ENCODE data around the gene CSNK1G1.
"Not testable (repeated sequence)": the region's sequence is repeated elsewhere in the genome, so short reads cannot be mapped to it uniquely, and the experiment has no call there.

CSNK1G1 gene

DNA sequence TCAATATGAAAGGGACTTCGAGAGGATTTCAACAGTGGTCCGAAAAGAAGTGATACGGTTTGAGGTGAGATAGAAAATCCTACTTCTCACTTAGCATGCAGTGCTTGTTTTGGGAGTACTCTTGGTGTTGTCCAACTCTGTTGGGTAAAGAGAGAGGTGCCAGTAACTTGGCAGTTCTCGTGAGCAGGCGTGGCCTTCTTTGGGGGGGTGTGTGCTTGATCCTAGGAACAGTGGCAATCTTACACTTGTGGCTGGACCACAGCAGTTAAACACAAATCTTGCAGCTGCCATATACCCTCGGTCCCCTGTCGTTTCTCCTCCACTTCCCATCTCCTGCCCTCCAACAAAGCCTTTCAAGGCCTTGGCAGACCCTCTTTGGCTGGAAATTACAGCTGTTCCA, 219.6 kb downstream of the CSNK1G1 start:
- DNase-seq (ENCODE audit: low spot score): no peak
- FAIRE-seq: no peak

DNA sequence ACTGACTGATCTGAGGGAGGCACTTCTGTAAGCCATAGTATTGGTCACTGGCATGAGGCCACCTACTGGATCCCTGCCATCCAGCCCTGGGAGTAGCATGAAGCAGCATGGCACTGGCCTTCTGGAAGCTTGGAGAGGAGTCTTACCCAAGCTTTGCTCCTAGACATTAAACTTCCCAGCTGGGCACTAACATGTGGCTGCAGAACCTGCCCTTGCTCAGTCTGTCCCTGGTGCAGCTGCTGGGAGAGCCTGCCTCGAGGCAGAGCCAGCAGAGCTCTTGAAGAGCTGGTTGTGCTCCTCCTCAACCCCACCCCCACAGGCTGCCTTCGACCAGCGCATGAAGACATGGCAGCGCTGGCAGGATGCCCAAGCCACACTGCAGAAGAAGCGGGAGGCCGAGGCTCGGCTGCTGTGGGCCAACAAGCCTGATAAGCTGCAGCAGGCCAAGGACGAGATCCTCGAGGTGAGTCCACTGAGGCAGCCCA, 221.6 kb downstream of the CSNK1G1 start:
- FAIRE-seq (no peak), DNase-seq (ENCODE audit: low spot score) (no peak)

DNA sequence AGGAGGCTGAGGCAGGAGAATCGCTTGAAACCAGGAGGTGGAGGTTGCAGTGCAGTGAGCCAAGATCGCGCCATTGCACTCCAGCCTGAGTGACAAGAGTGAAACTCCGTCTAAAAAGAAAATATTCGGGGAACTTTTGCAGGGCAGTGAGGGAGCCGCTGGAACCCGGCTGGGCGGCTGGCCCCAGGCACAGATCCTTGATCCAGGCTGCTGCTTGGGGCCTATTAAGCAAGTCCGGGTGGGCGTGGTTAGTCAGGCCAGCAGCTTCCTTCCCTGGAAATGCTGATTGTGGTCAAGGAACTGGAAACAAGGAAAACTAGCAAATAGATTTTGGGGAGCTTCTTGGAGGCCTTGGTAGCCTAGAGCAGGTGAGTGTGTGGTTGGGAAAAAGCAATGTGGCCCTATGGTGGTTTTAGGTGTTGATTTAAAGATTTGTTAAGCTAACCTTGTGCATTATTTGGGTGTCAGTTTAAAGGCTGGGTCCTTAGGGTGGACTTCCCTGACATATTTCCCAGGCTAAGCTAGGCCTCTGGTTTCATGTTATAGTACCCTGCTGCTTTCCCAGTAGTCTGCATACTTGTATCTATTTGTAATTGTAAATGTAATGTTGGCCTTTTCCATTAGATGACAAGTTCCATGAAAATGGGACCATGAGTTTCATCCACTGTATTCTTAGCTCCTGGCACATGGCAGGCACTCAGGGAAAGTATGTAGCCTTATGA, 222.2 kb downstream of the CSNK1G1 start:
- DNase-seq (ENCODE audit: low spot score) (no peak), FAIRE-seq (no peak)

- DNase-seq (ENCODE audit: low spot score) (no peak), FAIRE-seq (no peak)
Observed at GRCh38 chr15:64132217-64132616, 223.8 kb downstream of the CSNK1G1 start.

DNA sequence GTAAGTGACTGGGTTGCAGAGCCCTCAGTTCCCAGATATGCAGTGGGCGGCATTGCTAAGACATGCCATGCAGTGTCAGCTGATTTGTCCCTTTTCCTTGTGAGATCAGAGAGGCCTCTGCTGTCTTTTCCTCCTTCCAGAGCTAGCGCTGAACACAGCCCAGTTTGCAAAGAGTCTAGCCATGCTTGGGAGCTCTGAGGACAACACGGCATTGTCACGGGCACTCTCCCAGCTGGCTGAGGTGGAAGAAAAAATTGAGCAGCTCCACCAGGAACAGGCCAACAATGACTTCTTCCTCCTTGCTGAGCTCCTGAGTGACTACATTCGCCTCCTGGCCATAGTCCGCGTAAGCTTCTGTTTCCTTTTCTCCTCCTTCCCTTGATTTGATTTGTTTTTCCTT, 224.4 kb downstream of the CSNK1G1 start:
- DNase-seq (ENCODE audit: low spot score): no peak
- no peak for FAIRE-seq

DNA sequence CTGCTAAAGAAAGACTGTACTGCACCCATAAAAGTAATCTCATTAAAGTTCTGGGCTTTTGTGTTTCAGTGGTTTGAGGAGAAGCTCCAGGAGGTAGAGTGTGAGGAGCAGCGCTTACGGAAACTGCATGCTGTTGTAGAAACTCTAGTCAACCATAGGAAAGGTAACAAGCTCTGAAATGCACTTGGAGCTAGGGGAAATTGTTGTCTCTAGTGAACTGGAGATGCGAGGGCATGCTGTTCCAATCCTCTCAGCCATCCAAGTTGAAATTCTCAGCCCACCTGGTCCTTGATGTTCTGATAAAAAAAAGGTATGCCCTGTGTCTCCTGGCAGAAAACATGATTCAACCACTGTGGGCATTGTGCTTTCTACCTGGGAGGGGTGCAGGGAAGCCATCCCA, 225.8 kb downstream of the CSNK1G1 start:
- no peak for FAIRE-seq
- no peak for DNase-seq (ENCODE audit: low spot score)

DNA sequence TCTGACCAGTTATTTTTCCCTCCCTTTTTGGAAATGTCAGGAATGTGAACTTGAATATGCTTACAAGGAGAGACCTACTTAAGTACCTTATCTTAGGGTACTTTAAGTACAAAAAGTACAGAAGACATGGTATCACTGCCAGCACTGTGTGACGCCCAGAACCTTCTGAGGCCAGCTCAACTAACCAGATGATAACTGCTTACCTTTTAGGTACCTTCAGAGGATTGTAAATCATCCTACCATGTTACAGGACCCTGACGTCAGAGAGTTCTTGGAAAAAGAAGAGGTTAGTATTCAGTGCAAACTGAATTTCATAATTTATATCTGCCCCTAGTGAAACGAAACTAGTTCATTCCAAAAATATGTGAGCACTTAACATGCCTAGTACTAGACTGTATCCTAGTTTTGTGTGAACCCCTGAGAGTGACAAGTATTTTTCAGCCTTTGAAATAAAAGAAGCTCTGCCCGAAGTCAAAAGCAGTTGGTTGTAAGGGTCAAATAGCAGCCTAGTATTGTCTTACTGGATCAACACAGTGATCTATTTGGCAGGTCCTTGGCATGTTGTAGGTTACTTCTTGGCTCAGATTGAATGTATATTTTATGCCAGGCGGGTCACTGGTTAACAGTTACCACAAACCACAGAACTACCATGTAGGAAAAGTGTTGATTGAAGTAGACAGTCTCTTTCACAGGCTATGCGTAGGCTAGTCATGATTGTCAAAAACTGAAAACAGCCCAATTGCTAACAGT, 228.3 kb downstream of the CSNK1G1 start:
- FAIRE-seq (no peak), DNase-seq (ENCODE audit: low spot score) (no peak)

DNA sequence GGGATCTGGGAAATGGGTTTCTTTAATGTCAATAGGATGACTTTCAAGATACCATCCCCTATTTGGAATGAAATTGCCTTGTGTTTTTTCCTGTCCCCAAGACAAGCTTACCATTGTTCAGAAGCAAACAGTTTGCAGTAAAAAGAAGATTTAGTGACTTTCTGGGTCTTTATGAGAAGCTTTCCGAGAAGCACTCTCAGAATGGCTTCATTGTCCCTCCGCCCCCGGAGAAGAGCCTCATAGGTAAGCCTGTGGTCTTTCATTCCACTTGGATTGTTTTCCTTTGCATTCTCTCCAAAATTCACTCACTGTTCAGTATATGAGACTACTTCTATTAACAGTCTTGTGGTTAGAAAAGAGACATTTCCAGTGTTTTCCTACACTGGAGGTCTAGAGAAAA, 230.0 kb downstream of the CSNK1G1 start:
- FAIRE-seq (no peak), DNase-seq (ENCODE audit: low spot score) (no peak)

DNA sequence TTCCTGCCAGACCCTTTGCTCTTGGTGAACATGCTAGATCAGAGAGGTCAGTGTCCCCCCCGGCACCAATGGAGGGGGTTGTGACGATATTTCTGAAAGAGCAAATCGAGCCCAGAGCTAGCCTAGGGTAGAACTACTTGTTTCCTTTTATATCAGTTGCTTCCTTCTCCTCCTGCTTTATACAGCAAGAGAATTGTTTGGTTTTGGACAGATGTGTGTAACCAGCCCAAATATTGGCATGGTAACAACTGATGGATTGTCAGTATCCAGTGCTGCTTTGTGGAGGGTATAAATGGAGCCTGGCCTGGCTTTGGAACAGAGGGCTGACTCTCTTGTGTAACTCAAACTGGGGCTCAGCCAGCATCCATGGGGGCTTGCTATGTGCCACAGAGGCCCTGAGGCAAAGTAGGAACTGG, 233.0 kb downstream of the CSNK1G1 start:
- DNase-seq (ENCODE audit: low spot score): no peak
- FAIRE-seq: no peak

DNA sequence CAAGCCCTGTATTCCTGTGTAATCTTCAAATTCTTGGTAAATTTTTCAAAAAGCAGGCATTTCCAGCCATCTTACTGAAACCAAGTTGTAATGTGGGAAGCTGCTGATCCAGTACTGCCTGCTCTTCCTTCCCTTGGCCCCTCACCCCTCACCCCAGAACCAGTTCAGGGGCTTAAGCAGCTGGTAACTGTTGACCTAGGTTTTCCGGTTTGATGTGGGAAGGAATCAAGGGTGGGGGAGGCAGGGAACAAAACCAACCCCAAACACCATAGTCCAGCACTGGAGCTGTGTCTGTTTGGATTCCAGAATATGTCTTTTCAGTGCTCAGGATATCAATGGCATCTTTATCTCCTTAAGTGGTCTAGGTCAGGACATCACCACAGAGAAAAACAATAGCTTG, 233.5 kb downstream of the CSNK1G1 start:
- FAIRE-seq (no peak), DNase-seq (ENCODE audit: low spot score) (no peak)

DNA sequence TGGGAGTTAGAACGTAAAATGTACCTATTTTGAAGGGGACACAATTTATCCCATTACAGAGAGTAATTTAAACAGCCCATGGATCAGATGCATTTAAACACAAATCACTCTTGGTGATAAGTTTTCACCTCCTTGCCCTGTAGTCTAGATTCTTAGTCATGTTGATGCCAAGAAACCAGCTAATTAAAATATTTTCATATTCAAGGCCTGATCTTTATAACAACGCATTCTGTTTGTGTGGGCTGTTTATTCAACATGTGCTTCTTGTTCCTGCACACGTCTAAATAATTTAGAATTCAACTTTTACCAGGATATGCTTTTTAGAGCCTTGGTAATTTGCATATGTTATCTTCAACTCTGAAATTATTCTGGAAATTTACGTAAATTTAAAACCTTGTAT, 234.4 kb downstream of the CSNK1G1 start:
- FAIRE-seq (no peak), DNase-seq (ENCODE audit: low spot score) (no peak)

- FAIRE-seq; DNase-seq (ENCODE audit: low spot score): not testable (repeated sequence)
Observed at GRCh38 chr15:64120322-64120721, 235.7 kb downstream of the CSNK1G1 start.

- FAIRE-seq: no peak
Observed at GRCh38 chr15:64117759-64118487, 238.1 kb downstream of the CSNK1G1 start.

More at GRCh38 chr15:64117759-64118487, 238.1 kb downstream of the CSNK1G1 start:
- no peak for DNase-seq (ENCODE audit: low spot score)

Data from RCC 7860 (cell line).